Liver (tissue), 9 donors: ENCODE data around the gene LTA4H. TPM values are rescaled to one million over a fixed set of nuclear protein-coding genes. Genes with fewer than 3 reads are reported as not detected.
"Not testable (repeated sequence)": the region's sequence is repeated elsewhere in the genome, so short reads cannot be mapped to it uniquely, and the experiment has no call there.

ENCODE experiments used
- DNase-seq: peaks from one replicate; pipeline ENCODE4 v3.0.0-alpha.2; 2017; ENCODE audit warnings: low spot score
- H3K27ac ChIP-seq, 2 donors: one replicate each; pipeline ENCODE4 v1.7.0; 2013; ENCODE audit warnings: inconsistent platforms in 2 of 2, low read length in 2 of 2, control low read depth in 1 of 2, low read depth in 1 of 2, mild to moderate bottlenecking in 1 of 2
- H3K27me3 ChIP-seq, 4 donors: one replicate each; pipeline versions ENCODE4 v1.6.1 to v1.7.0; 2013; ENCODE audit warnings: low read length in 3 of 4, inconsistent platforms in 1 of 4, mild to moderate bottlenecking in 1 of 4, moderate library complexity in 1 of 4; ENCODE audit not compliant: control insufficient read depth in 4 of 4, insufficient read depth in 4 of 4
- H3K36me3 ChIP-seq, 4 donors: one replicate each; pipeline versions ENCODE4 v1.6.1 to v1.7.0; 2013; ENCODE audit warnings: low read length in 3 of 4, mild to moderate bottlenecking in 3 of 4, low read depth in 1 of 4, moderate library complexity in 1 of 4; ENCODE audit not compliant: control insufficient read depth in 4 of 4, insufficient read depth in 3 of 4
- H3K4me1 ChIP-seq, 4 donors: one replicate each; pipeline versions ENCODE4 v1.6.1 to v1.7.0; 2013; ENCODE audit warnings: low read length in 3 of 4, mild to moderate bottlenecking in 3 of 4, moderate library complexity in 1 of 4; ENCODE audit not compliant: control insufficient read depth in 4 of 4, insufficient read depth in 4 of 4
- H3K4me3 ChIP-seq, 3 donors: one replicate each; pipeline versions ENCODE4 v1.6.1 to v1.7.0; 2013; ENCODE audit warnings: low read length in 3 of 3, control low read depth in 1 of 3, low read depth in 1 of 3, mild to moderate bottlenecking in 1 of 3
- H3K9ac ChIP-seq, 2 donors: one replicate each; pipeline ENCODE4 v1.7.0; 2013; ENCODE audit warnings: low read length in 2 of 2, mild to moderate bottlenecking in 2 of 2, moderate library complexity in 2 of 2, control low read depth in 1 of 2, low read depth in 1 of 2
- H3K9me3 ChIP-seq, 4 donors: one replicate each; pipeline versions ENCODE4 v1.6.1 to v1.7.0; 2013; ENCODE audit warnings: low read length in 3 of 4; ENCODE audit not compliant: control insufficient read depth in 4 of 4
- CTCF ChIP-seq: fragments of 150-350 bp; IDR thresholded peaks from 2 replicates; pipeline ENCODE4 v1.5.1; 2017; ENCODE audit warnings: improper control_type of control experiment, low read depth, low read length; ENCODE audit not compliant: missing input control
- EGR1 ChIP-seq, 2 donors: IDR thresholded peaks; 2 replicates each; pipeline ENCODE4 v1.6.1; 2016 to 2018; ENCODE audit warnings: antibody characterized with exemption in 2 of 2, low read depth in 2 of 2
- FOXA1 ChIP-seq: IDR thresholded peaks from 2 replicates; pipeline ENCODE4 v1.6.1; 2016; ENCODE audit warnings: antibody characterized with exemption
- GABPA ChIP-seq, 2 donors: IDR thresholded peaks in 1 of 2; conservative IDR thresholded peaks in 1 of 2; 2 replicates each; pipeline ENCODE4 v1.6.1; 2016; ENCODE audit warnings: antibody characterized with exemption in 2 of 2, mild to moderate bottlenecking in 1 of 2, moderate library complexity in 1 of 2
- HNF4G ChIP-seq: IDR thresholded peaks from 2 replicates; pipeline ENCODE4 v1.6.1; 2016; ENCODE audit warnings: antibody characterized with exemption
- JUND ChIP-seq, 2 donors: IDR thresholded peaks; 2 replicates each; pipeline ENCODE4 v1.6.1; 2016; ENCODE audit warnings: antibody characterized with exemption in 2 of 2
- MAX ChIP-seq: IDR thresholded peaks from 2 replicates; pipeline ENCODE4 v1.6.1; 2016; ENCODE audit warnings: antibody characterized with exemption
- NR2F2 ChIP-seq: IDR thresholded peaks from 2 replicates; pipeline ENCODE4 v1.6.1; 2016; ENCODE audit warnings: antibody characterized with exemption
- RAD21 ChIP-seq, 2 donors: IDR thresholded peaks; 2 replicates each; pipeline ENCODE4 v1.6.1; 2016; ENCODE audit warnings: antibody characterized with exemption in 2 of 2, mild to moderate bottlenecking in 2 of 2
- RXRA ChIP-seq, 2 donors: IDR thresholded peaks; 2 replicates each; pipeline ENCODE4 v1.6.1; 2017 to 2018; ENCODE audit warnings: antibody characterized with exemption in 2 of 2, mild to moderate bottlenecking in 1 of 2
- SP1 ChIP-seq: IDR thresholded peaks from 2 replicates; pipeline ENCODE4 v1.6.1; 2018; ENCODE audit warnings: antibody characterized with exemption, mild to moderate bottlenecking
- TAF1 ChIP-seq: conservative IDR thresholded peaks from 2 replicates; pipeline ENCODE4 v1.6.1; 2016; ENCODE audit warnings: antibody characterized with exemption, mild to moderate bottlenecking
- YY1 ChIP-seq: IDR thresholded peaks from 2 replicates; pipeline ENCODE4 v1.6.1; 2016; ENCODE audit warnings: antibody characterized with exemption, mild to moderate bottlenecking
- WGBS: extraction: QIAGEN DNeasy Blood & Tissue Kit; methylation state at CpG from one replicate; pipeline ENCODE4 v1.1.7; 2013; 5-methylcytosine and 5-hydroxymethylcytosine counted together
- polyA plus RNA-seq, 2 donors: library from polyadenylated mRNA; stranded (reverse) in 1 of 2; unstranded in 1 of 2; fragments of 200-250 nt in 1 of 2; fragments of >200 nt in 1 of 2; fragmentation: Nextera tagmentation in 1 of 2; extraction: Ambion mirVana in 1 of 2; gene quantifications; one replicate each; pipeline versions ENCODE4 v1.2.1 to v1.2.3, GENCODE V29; 2013 to 2015
- total RNA-seq, 2 donors: library from RNA; depleted of rRNA; stranded (reverse); fragments of >200 nt; gene quantifications; one replicate each; pipeline ENCODE4 v1.2.3, GENCODE V29; 2014
- TF ChIP-seq, protein P1 (sequence below): IDR thresholded peaks from 2 replicates; pipeline ENCODE4 v1.6.1; 2016; ENCODE audit warnings: antibody characterized with exemption
- TF ChIP-seq, protein P2 (sequence below): IDR thresholded peaks from 2 replicates; pipeline ENCODE4 v1.6.1; 2016; ENCODE audit warnings: antibody characterized with exemption
- donor health status: healthy.
- donor health status: healthy.
- donor health status: healthy.
- donor health status: healthy.
- donor health status: healthy.

LTA4H gene
- total and polyA plus RNA-seq, 4 donors, result 16.6 to 34.5 (median 20.9) TPM

- no peak overlapping the region for H3K4me3 ChIP-seq
- no peak for TF ChIP-seq JUND (IDR thresholded peaks at IDR 0.05)
- no peak for TF ChIP-seq SP1
- TF ChIP-seq MAX, result no peak
- TF ChIP-seq, protein P1, sequence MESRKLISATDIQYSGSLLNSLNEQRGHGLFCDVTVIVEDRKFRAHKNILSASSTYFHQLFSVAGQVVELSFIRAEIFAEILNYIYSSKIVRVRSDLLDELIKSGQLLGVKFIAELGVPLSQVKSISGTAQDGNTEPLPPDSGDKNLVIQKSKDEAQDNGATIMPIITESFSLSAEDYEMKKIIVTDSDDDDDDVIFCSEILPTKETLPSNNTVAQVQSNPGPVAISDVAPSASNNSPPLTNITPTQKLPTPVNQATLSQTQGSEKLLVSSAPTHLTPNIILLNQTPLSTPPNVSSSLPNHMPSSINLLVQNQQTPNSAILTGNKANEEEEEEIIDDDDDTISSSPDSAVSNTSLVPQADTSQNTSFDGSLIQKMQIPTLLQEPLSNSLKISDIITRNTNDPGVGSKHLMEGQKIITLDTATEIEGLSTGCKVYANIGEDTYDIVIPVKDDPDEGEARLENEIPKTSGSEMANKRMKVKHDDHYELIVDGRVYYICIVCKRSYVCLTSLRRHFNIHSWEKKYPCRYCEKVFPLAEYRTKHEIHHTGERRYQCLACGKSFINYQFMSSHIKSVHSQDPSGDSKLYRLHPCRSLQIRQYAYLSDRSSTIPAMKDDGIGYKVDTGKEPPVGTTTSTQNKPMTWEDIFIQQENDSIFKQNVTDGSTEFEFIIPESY, result no peak
- TF ChIP-seq, protein P2, sequence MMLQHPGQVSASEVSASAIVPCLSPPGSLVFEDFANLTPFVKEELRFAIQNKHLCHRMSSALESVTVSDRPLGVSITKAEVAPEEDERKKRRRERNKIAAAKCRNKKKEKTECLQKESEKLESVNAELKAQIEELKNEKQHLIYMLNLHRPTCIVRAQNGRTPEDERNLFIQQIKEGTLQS, result no peak
- no peak for TF ChIP-seq RAD21 (IDR thresholded peaks at IDR 0.05)
- no peak for TF ChIP-seq GABPA (IDR thresholded peaks at IDR 0.05 in 1 of 2, conservative IDR thresholded peaks at IDR 0.05 in 1 of 2)
- no peak for TF ChIP-seq HNF4G
- TF ChIP-seq RXRA (IDR thresholded peaks at IDR 0.05), result no peak
- no peak for TF ChIP-seq YY1
- no peak for TF ChIP-seq CTCF
- no peak for TF ChIP-seq NR2F2
- TF ChIP-seq FOXA1, result no peak
- H3K36me3 ChIP-seq, result no peaks in the 10 kb centered on the region
- H3K9me3 ChIP-seq, result no peaks in the 10 kb centered on the region
- no peak overlapping the region for H3K9ac ChIP-seq
- H3K4me1 ChIP-seq, result no peaks in the 10 kb centered on the region
- H3K27ac ChIP-seq, result no peak overlapping the region
- WGBS, result 84% methylated on average over 2 of the region's 2 CpGs
- H3K27me3 ChIP-seq, result no peaks in the 10 kb centered on the region
- DNase-seq, result no peak
Observed at GRCh38 chr12:96068636-96069035, 33.2 kb upstream of the LTA4H start.

- no peak for DNase-seq
- WGBS, result 84% methylated on average over 5 of the region's 5 CpGs
- no peak overlapping the region for H3K27ac ChIP-seq
- no peaks in the 10 kb centered on the region for H3K9me3 ChIP-seq
- H3K27me3 ChIP-seq, result no peaks in the 10 kb centered on the region
- H3K9ac ChIP-seq, result no peak overlapping the region
- TF ChIP-seq EGR1 (IDR thresholded peaks at IDR 0.05; ENCODE audit: low read depth in 2 of 2), result no peak
- TF ChIP-seq RAD21 (IDR thresholded peaks at IDR 0.05), result no peak
- TF ChIP-seq GABPA (IDR thresholded peaks at IDR 0.05 in 1 of 2, conservative IDR thresholded peaks at IDR 0.05 in 1 of 2), result no peak
- no peak for TF ChIP-seq CTCF
- TF ChIP-seq TAF1, result no peak
- H3K36me3 ChIP-seq, result no peaks in the 10 kb centered on the region
- H3K4me1 ChIP-seq, result no peaks in the 10 kb centered on the region
- H3K4me3 ChIP-seq, result no peak overlapping the region
Observed at GRCh38 chr12:96068111-96068510, 32.7 kb upstream of the LTA4H start.

DNA sequence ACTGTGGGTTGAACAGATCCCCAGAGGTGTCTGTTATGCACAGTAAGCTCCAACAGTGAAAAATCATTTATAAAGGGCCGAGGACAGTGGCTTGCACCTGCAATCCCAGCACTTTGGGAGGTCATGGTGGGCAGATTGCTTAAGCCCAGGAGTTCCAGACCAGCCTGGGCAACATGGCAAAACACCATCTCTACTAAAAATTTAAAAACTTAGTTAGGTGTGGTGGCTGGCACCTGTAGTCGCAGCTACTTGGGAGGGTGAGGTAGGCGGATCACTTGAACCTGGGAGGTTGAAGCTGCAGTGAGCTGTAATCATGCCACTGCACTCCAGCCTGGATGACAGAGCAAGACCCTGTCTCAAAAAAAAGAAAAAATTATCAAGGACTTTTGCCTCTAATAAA is 30.4 kb upstream of the LTA4H start:
- H3K9me3 ChIP-seq, DNase-seq, H3K36me3 ChIP-seq, H3K4me1 ChIP-seq, H3K27me3 ChIP-seq, H3K9ac ChIP-seq, H3K4me3 ChIP-seq, H3K27ac ChIP-seq: not testable (repeated sequence)
- 93% methylated on average over 3 of the region's 3 CpGs for WGBS
